Prostate gland (tissue), 2 donors: ENCODE measurements around the gene ADAT1. TPM values are rescaled to one million over a fixed set of nuclear protein-coding genes. Genes with fewer than 3 reads are reported as not detected.

ENCODE experiments used
- DNase-seq: peaks from one replicate; pipeline ENCODE4 v3.0.0-alpha.2; 2019; ENCODE audit warnings: low spot score
- H3K27ac ChIP-seq, 2 donors: fragments of 200-600 bp; sonication (generic); 2 replicates each; pipeline ENCODE4 v1.5.1; 2017 to 2019
- H3K27me3 ChIP-seq: fragments of 200-600 bp; sonication (generic); replicated peaks from 2 replicates; pipeline ENCODE4 v1.5.1; 2019; ENCODE audit not compliant: insufficient read depth
- H3K36me3 ChIP-seq, 2 donors: fragments of 200-600 bp; sonication (generic); 1 replicate in 1 of 2; 2 replicates in 1 of 2; pipeline versions ENCODE4 v1.5.1 to v1.8.1; 2017 to 2019
- H3K4me1 ChIP-seq: fragments of 200-600 bp; sonication (generic); replicated peaks from 2 replicates; pipeline ENCODE4 v1.5.1; 2019
- H3K4me3 ChIP-seq, 2 donors: fragments of 200-600 bp; sonication (generic); 2 replicates each; pipeline ENCODE4 v1.5.1; 2017 to 2019
- H3K9me3 ChIP-seq: fragments of 200-600 bp; sonication (generic); 2 replicates; pipeline ENCODE4 v1.5.1; 2017
- POLR2A ChIP-seq: fragments of 450-650 bp; IDR thresholded peaks from one replicate; pipeline ENCODE4 v1.6.1; 2016; ENCODE audit warnings: antibody characterized with exemption, mild to moderate bottlenecking
- POLR2AphosphoS5 ChIP-seq: sonication (generic); formaldehyde crosslinking; IDR thresholded peaks from one replicate; pipeline ENCODE4 v1.6.1; 2017; ENCODE audit warnings: antibody characterized with exemption
- WGBS: methylation state at CpG from one replicate; pipeline ENCODE4 v1.1.5; 2018; 5-methylcytosine and 5-hydroxymethylcytosine counted together
- intact Hi-C: fragments of 100-400 bp; cut with DNase I; formaldehyde crosslinking; loops from one replicate; pipeline ENCODE4 v1.14.2; 2022
- total RNA-seq, 2 donors: library from RNA; depleted of rRNA; stranded (reverse); fragments of >200 nt; gene quantifications; one replicate each; pipeline ENCODE4 v1.1.0, GENCODE V29; 2016
- TF ChIP-seq, protein P1 (sequence below), 4 experiments: fragments of 200-600 bp in 2 of 4; fragments of 450-650 bp in 2 of 4; sonication (generic) in 2 of 4; IDR thresholded peaks; 1 replicate in 3 of 4; 2 replicates in 1 of 4; pipeline ENCODE4 v1.5.1; 2016 to 2019; ENCODE audit warnings: antibody characterized with exemption in 4 of 4, mild to moderate bottlenecking in 2 of 4, moderate library complexity in 2 of 4

Gene ADAT1, protein sequence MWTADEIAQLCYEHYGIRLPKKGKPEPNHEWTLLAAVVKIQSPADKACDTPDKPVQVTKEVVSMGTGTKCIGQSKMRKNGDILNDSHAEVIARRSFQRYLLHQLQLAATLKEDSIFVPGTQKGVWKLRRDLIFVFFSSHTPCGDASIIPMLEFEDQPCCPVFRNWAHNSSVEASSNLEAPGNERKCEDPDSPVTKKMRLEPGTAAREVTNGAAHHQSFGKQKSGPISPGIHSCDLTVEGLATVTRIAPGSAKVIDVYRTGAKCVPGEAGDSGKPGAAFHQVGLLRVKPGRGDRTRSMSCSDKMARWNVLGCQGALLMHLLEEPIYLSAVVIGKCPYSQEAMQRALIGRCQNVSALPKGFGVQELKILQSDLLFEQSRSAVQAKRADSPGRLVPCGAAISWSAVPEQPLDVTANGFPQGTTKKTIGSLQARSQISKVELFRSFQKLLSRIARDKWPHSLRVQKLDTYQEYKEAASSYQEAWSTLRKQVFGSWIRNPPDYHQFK
- 10 to 100 TPM; 49.1 to 66.0 TPM for total RNA-seq

DNA sequence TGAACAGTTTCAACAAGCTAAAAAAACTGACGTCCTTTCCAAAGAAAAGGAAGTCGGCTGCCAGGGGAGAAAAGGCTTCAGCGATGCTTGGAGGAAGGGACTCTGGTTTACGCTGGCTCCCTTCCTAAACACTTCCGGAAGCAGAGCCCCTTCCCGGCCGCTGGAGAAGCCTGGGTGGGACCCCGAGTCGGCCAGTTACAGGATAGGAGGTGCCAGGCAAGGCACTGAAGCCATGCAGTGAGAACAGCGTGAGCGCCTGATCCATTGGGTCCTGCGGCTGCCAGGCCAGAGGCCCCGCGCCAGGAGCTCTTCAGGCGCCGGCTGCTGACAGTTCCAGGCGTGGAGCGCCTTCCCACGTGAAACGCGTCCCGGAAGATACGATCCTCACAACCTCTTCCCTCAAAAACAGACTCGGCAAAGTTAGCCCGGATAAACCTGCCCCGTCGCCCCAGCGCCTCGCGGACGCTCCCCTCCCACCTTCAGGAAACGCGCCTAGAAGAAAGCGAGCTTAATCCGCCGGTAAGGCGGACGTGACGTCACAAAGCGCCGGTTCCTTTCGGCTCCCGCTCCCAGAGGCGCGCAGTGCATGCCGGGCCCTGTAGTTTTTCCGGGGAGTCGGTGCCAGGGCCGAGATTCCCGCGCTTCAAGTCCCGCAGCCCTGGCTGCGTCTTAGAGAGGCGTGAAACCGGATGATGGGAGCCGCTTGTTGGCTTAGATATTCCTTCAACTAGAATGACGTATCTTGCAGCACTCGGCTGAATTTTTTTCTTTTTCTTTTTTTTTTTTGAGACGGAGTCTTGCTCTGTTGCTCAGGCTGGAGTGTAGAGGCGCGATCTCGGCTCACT, at the start of gene ADAT1:
Gene ADAT1, minus strand, starts transcription at position 521 of the 845 bp plus-strand sequence. CDS start 2,482 bp downstream, outside the sequence.
- peaks cover 6% of the 10 kb centered on the region for H3K4me1 ChIP-seq
- peak within 1 kb of the TSS; percentile 74 to 85 for H3K27ac ChIP-seq
- H3K4me3 ChIP-seq, result peak within 1 kb of the TSS; percentile 70 to 75
- peaks cover 0 to 2% of the 10 kb centered on the region in 2 donors for H3K36me3 ChIP-seq
- TF ChIP-seq, protein P1, sequence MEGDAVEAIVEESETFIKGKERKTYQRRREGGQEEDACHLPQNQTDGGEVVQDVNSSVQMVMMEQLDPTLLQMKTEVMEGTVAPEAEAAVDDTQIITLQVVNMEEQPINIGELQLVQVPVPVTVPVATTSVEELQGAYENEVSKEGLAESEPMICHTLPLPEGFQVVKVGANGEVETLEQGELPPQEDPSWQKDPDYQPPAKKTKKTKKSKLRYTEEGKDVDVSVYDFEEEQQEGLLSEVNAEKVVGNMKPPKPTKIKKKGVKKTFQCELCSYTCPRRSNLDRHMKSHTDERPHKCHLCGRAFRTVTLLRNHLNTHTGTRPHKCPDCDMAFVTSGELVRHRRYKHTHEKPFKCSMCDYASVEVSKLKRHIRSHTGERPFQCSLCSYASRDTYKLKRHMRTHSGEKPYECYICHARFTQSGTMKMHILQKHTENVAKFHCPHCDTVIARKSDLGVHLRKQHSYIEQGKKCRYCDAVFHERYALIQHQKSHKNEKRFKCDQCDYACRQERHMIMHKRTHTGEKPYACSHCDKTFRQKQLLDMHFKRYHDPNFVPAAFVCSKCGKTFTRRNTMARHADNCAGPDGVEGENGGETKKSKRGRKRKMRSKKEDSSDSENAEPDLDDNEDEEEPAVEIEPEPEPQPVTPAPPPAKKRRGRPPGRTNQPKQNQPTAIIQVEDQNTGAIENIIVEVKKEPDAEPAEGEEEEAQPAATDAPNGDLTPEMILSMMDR (IDR thresholded peaks at IDR 0.05), result peak in 2 of 4 experiments; percentile 18 to 28
- TF ChIP-seq POLR2AphosphoS5, result peak; percentile 99
- TF ChIP-seq POLR2A, result peak; percentile 89
- DNase-seq, result peak; percentile 98
- intact Hi-C loops, result loop anchor here (2.0 to 10.0 kb wide), 3 partner anchors 56 to 148 kb away; partner anchors contain the start of gene GABARAPL2
- H3K27me3 ChIP-seq, result no peaks in the 10 kb centered on the region
- H3K9me3 ChIP-seq, result no peaks in the 10 kb centered on the region
- under 1% methylated on average over 62 of the region's 62 CpGs for WGBS

DNA sequence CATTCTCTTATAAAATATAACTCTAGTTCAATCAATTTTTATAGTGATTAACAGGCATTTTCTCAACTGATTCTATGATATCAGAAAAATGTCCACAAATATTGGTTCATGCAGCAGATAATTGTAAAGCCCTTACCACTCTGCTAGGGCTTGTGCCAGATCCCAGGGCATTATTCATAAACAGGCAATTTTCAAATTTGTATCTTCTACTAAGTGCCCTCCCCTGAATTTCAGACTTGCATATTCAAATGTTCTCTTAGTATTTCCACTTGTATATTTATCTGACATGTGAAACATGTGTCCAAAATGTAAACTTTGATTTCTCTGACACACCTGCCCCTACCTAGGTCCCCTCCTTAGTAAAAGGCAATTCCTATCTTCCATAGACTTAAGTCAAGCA, 44.4 kb upstream of the ADAT1 start:
- Histone ChIP-seq H3K4me1 (no peaks in the 10 kb centered on the region), H3K9me3 (no peaks in the 10 kb centered on the region), H3K27me3 (no peaks in the 10 kb centered on the region), H3K27ac (no peak overlapping the region), H3K36me3 (no peaks in the 10 kb centered on the region), H3K4me3 (no peak overlapping the region)
- intact Hi-C loops, result no loop called here
- TF ChIP-seq POLR2AphosphoS5 (no peak), POLR2A (no peak)
- TF ChIP-seq, protein P1 (IDR thresholded peaks at IDR 0.05), result no peak
- DNase-seq, result no peak

DNA sequence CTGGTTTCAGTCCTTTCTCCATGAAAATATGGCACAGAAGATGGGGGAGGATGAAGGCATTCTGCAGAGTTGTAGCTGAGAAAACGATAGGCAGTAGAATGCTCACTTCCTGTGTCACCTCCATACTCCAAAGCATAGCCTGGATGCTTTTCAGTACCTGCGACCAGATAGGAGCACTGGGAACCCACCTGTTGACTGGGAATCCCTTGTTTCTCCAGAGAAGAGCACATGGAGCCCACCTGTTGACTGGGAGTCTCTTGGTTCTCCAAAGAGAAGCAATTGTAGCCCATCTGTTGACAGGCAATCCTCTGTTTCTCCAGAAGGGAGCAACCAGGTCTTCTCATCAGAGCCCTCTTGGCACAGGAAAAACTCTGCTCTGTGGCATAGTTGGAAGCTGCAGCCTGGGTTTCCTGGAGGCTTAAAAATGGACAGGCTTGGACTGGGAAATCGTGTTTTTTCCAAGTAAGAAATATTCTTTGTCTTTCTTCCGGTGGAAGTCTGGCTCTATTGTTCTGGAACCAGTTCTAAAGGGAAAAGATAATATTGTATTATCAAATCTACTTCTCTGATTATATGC, 37.7 kb upstream of the ADAT1 start:
- TF ChIP-seq, protein P1 (IDR thresholded peaks at IDR 0.05), result no peak
- TF ChIP-seq POLR2AphosphoS5, result no peak
- no peak for TF ChIP-seq POLR2A
- H3K4me3 ChIP-seq, result no peak overlapping the region
- H3K27ac ChIP-seq, result no peak overlapping the region
- H3K36me3 ChIP-seq, result peaks cover 3 to 9% of the 10 kb centered on the region in 2 donors
- H3K9me3 ChIP-seq, result no peaks in the 10 kb centered on the region
- intact Hi-C loops, result no loop called here
- WGBS, result 73% methylated on average over 4 of the region's 4 CpGs
- H3K4me1 ChIP-seq, result no peaks in the 10 kb centered on the region
- no peak for DNase-seq
- H3K27me3 ChIP-seq, result no peaks in the 10 kb centered on the region

DNA sequence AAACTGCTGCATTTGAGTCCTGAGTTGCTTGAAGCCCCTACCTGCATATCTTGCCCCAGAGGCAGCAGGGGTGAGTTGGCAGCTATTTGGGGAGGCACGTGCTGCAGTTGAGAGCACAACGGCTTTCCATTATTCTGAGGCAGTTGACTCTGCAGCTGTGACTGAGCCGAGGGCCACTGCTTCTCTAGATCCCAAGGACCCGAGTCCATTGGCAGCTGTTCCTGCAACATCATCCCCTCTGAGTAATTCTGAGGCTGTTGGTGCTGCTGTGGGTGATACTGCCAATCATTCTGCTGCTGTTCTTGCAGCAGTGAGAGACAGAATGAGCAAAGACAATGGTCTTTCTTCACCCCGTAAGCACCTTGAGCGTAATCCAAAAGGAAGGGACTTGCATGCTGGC, 37.2 kb upstream of the ADAT1 start:
- DNase-seq, result no peak
- intact Hi-C loops, result no loop called here
- WGBS, result 91% methylated on average over 6 of the region's 6 CpGs
- Histone ChIP-seq H3K4me3 (no peak overlapping the region), H3K27ac (no peak overlapping the region), H3K9me3 (no peaks in the 10 kb centered on the region), H3K36me3 (peaks cover 4 to 11% of the 10 kb centered on the region in 2 donors), H3K4me1 (no peaks in the 10 kb centered on the region), H3K27me3 (no peaks in the 10 kb centered on the region)
- no peak for TF ChIP-seq POLR2A
- no peak for TF ChIP-seq POLR2AphosphoS5
- TF ChIP-seq, protein P1 (IDR thresholded peaks at IDR 0.05), result no peak
